HG03575 (cell line): ENCODE data around the gene PRTFDC1.
"Not testable (repeated sequence)": the region's sequence is repeated elsewhere in the genome, so short reads cannot be mapped to it uniquely, and the experiment has no call there.

Experiments used
- ATAC-seq: cut with Tn5 transposase; IDR thresholded peaks from one replicate; pipeline ENCODE4 v1.9.1; 2021; ENCODE audit not compliant: unreplicated experiment, insufficient number of reproducible peaks, low FRiP score; ENCODE audit errors: extremely low read depth

Gene PRTFDC1

GRCh38 chr10:24968951-24969350, 16.5 kb upstream of the PRTFDC1 start:
- not testable (repeated sequence) for ATAC-seq

DNA sequence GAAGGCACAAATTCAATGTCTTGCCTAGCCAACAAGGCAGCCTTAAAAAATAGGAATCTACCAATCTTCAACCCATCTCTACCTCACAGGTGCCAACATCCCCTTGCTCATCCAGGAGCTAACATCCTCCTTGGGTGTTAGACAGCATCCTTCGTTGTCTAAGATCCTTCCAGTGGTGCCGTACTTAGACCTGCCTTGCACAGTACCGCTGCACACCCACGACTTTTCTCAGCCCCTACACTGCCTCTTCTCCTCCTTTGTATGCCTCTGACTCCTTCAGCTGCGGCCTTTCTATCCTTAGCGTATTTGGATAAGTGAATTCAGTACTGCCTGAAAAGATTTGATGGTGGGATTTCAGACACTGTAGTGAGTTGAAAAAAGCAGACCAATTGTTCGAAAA, 15.9 kb upstream of the PRTFDC1 start:
- no peak for ATAC-seq

GRCh38 chr10:24966962-24967481, 14.6 kb upstream of the PRTFDC1 start:
- ATAC-seq = no peak

- ATAC-seq = no peak
These were observed 12.6 kb upstream of the PRTFDC1 start for GRCh38 chr10:24965051-24965450.

GRCh38 chr10:24963521-24964041, 11.2 kb upstream of the PRTFDC1 start:
- no peak for ATAC-seq

- ATAC-seq = no peak
These were observed 10.6 kb upstream of the PRTFDC1 start for GRCh38 chr10:24962995-24963394.

GRCh38 chr10:24961582-24961981, 9.2 kb upstream of the PRTFDC1 start:
- ATAC-seq = no peak

DNA sequence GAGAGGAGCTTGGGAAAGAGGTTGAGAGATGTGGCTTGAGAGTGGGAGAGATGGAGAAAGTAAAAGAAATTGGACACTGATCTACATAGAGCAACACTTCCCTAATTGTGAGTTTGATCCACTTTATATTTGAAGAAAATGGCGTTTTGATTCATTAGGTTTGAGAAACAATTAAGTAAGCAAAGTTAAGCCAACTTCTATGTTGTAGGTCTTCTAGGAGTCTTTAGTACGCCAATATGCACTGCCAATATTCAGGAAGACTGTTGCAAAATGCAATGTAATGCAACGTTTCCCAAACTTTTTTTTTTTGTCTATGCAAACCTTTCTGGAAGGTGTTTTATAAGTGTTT, 7.0 kb upstream of the PRTFDC1 start:
- ATAC-seq = no peak

DNA sequence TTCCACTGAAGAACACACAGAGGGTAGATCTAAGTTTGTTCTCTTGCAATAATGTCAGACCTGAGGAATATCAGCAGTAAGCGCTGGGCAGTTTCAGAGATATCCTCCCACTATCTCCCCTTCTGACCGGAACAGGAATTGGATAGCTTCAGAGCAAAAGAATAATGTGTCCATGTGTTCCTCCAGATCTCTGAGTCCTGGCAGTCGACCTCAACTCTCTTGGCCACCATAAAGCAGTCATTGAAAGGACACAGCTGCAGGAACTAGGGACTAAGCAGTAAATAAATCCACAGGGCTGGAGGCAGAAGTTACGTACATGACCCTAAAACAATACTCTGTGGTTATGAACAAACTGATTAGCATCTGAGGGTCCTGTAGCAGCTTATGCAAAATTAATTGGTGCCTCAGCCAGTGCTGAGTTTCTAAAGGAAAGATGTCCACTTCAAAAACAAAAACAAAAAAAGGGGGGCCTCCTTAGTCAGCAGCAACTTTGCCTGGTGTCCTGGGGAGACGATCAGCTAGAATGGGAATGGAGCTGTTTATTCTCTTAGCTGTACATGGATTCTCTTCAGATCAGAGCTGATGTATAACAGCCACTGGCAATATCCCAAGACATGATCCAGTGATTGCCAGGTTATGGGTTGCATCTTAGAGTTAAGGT, 6.4 kb upstream of the PRTFDC1 start:
- no peak for ATAC-seq

DNA sequence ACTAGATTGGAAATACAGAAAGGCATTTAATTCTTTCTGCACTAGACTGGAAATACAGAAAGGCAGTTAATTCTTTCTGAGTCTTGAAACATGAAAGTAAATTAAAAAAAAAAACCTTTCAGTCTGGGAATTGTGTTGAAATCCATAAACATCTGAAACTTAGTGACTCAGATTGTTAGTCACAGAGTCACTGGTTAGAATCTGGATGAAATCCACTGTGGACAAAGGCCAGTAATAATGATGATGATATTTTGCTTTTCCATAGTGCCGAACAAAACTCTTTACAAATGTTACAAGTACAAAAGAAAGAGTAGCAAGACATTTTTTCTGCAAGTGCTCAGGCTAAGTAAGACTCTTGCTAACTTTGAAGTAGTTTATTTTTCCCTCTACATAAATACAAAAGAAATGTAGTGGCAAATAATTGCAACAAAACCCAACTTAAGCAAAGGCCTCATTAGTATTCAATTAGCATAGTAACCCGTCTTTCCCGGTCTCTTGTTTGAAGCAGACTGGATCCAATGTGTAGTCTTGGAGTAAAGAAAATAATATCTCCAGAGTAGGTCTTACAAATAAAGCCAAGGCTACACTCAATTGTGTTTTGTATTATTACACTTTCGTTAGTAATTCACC, 5.8 kb upstream of the PRTFDC1 start:
- ATAC-seq = no peak

GRCh38 chr10:24957624-24958051, 5.2 kb upstream of the PRTFDC1 start:
- ATAC-seq = not testable (repeated sequence)

GRCh38 chr10:24953675-24954074, 1.3 kb upstream of the PRTFDC1 start:
- ATAC-seq = no peak

GRCh38 chr10:24952707-24953645, 570 bp upstream of the PRTFDC1 start:
- ATAC-seq = no peak

DNA sequence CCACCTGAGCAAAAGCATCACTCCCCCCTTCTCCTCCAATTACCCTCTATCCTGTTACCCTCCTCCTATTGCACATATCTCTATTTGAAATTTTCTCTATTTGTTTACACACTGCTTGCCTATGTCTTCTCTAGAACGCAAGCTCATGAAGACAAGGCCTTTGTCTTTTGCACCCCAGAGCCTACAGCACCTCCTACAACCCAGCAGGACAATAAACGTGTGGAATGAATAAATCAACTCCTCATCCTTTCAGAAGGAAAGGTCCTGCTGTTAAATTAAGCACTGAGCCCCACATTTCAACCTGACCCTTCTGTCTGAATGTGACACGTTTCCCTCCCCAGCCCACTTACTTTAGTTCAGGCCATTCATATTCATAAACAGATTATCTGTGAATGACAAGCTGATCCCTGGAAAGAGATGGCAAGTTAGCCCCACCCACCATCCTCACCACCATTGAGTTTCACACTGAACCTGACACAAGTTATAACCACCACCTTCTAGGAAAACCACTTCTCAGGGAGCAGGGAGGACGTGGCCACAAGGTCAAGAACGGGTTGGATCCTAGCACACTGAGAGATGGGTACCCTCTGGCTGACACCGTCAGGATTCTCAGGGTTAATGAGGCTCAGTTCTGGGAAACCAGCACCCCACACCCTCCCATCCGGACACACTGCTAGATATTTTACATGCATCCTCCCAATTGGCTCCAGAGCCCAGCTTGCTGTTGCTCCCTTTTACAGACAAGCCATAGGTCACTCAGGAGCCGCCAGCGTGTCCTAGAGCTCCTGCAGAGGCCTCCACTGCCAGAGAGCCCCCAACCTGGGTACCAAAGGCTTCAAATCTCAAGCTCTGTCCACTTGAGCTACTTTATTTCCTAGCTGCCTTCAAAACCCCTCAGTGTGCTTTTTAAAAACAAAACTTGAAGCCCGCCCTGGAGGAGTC, 934 bp downstream of the PRTFDC1 start:
- ATAC-seq = no peak

DNA sequence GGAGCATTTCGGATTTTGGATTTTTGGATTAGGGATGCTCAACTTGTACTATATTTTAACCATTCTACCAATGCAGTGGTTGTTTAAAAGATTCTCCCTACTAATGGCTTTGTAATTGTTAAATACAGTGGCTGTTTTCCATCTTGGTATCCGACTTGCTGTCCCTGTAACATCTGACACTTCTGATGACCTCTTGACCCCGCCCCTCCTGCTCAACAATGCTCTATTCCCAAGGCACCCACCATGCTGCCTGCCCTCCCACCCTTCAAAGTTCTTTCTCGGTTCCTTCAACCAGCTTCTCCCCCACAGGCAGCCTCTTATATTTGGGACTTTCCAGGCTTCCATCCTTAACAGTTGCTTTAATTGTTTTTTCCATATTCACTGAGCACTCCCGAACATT, 2.0 kb downstream of the PRTFDC1 start:
- no peak for ATAC-seq

DNA sequence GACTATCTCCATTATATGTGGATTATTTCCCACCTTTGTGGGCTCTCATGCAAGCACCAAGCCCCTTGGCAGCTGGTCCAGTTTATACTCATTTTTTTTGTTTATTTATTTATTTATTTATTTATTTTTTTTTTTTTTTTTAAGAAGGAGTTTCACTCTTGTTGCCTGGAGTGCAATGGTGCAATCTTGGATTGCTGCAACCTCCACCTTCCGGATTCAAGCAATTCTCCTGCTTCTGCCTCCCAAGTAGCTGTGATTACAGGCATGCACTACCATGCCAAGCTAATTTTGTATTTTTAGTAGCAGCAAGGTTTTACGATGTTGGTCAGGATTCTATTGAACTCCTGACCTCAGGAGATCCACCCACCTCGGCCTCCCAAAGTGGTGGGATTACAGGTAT, 2.8 kb downstream of the PRTFDC1 start:
- no peak for ATAC-seq

- ATAC-seq = peak; percentile 59
These were observed 4.9 kb downstream of the PRTFDC1 start for GRCh38 chr10:24947304-24948097.
